Kidney epithelial cell (primary cell): ENCODE results near the gene MCU. TPM values are rescaled to one million over a fixed set of nuclear protein-coding genes. Genes with fewer than 3 reads are reported as not detected.

ENCODE experiments used
- DNase-seq: peaks from one replicate; pipeline ENCODE4 v3.0.0-alpha.2; 2010; ENCODE audit warnings: low read depth
- H3K27me3 ChIP-seq: 2 replicates; pipeline ENCODE4 v1.6.0; 2011; ENCODE audit warnings: low read length; ENCODE audit not compliant: control insufficient read depth, insufficient read depth
- H3K36me3 ChIP-seq: 2 replicates; pipeline ENCODE4 v1.5.1; 2011; ENCODE audit warnings: low read length; ENCODE audit not compliant: control insufficient read depth, insufficient read depth
- H3K4me3 ChIP-seq: 2 replicates; pipeline ENCODE4 v1.5.1; 2011; ENCODE audit warnings: low read depth, mild to moderate bottlenecking, control low read depth, low read length
- CTCF ChIP-seq: IDR thresholded peaks from 2 replicates; pipeline ENCODE4 v1.5.1; 2011; ENCODE audit warnings: mild to moderate bottlenecking, moderate library complexity, low read length, control low read depth, inconsistent platforms; ENCODE audit not compliant: insufficient read depth, poor library complexity, severe bottlenecking
- total RNA-seq: library from RNA; depleted of rRNA; stranded (reverse); fragments of >200 nt; gene quantifications from 2 replicates; pipeline ENCODE4 v1.2.3, GENCODE V29; 2015

Gene MCU
- total RNA-seq, 1 donor from 2014 or later: 15.4 TPM

GRCh38 chr10:72855129-72855528 lies 163.2 kb downstream of the MCU start:
- DNase-seq: no peak
- no peaks in the 10 kb centered on the region for H3K27me3 ChIP-seq
- no peak overlapping the region for H3K4me3 ChIP-seq
- no peak for TF ChIP-seq CTCF
- no peaks in the 10 kb centered on the region for H3K36me3 ChIP-seq

DNA sequence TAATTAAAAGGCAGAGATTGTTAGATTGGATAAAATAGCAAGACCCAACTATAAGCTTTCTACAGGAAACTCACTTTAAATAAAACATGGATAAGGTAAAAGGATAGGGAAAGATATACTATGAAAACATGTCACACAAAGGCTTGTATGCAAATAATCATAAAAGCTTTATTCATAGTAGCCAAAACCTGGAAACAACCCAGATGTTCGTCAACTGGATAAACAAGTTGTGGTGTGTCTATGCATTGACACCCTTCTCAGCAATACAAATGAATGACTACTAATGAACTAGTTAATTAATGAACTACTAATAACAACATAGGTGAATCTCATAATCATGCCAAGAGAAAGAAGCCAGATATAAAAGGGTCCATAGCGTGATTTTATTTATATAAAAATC lies 163.8 kb downstream of the MCU start:
- H3K27me3 ChIP-seq: no peaks in the 10 kb centered on the region
- H3K36me3 ChIP-seq: no peaks in the 10 kb centered on the region
- TF ChIP-seq CTCF: no peak
- DNase-seq: no peak
- no peak overlapping the region for H3K4me3 ChIP-seq

DNA sequence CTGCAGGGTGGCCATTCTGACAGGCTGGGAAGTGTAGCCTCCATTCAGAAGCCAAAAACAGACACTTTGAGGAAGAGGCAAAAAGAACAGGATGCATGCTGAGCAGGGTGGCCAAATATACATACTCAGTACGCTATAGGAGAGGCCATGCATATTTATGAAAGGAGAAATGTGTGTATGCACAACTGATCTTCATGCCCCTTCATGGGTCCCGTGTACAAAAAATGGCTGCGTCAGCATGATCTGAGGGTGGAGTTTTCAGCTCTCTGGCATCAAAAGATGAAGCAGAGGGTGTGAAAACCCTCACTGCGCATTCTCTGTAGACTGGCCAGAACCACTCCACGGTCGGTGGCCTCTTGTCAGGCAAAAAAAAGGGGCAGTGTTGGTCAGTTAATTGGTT lies 166.1 kb downstream of the MCU start:
- DNase-seq: no peak
- Histone ChIP-seq H3K36me3 (no peaks in the 10 kb centered on the region), H3K27me3 (no peaks in the 10 kb centered on the region), H3K4me3 (no peak overlapping the region)
- no peak for TF ChIP-seq CTCF

DNA sequence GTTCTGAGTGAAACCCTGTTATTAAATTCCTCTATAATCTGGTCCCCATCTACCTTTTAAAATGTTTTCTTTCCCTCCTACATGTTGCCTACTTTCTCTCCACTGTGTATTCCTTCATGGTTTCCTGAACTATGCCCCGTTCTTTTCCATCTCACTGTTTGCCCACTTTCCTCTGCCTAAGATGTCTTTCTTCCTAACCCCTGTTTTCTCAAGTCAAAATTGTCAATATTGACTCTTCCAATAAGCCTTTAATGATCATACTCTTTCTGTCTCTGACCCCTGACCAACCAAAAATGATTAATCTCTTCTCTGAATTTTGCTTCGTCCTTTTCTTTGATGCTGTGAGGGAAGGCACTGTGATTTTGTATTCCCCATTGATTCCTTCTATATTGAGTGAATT lies 171.0 kb downstream of the MCU start:
- Histone ChIP-seq H3K36me3 (no peaks in the 10 kb centered on the region), H3K27me3 (no peaks in the 10 kb centered on the region), H3K4me3 (no peak overlapping the region)
- no peak for DNase-seq
- TF ChIP-seq CTCF: no peak

DNA sequence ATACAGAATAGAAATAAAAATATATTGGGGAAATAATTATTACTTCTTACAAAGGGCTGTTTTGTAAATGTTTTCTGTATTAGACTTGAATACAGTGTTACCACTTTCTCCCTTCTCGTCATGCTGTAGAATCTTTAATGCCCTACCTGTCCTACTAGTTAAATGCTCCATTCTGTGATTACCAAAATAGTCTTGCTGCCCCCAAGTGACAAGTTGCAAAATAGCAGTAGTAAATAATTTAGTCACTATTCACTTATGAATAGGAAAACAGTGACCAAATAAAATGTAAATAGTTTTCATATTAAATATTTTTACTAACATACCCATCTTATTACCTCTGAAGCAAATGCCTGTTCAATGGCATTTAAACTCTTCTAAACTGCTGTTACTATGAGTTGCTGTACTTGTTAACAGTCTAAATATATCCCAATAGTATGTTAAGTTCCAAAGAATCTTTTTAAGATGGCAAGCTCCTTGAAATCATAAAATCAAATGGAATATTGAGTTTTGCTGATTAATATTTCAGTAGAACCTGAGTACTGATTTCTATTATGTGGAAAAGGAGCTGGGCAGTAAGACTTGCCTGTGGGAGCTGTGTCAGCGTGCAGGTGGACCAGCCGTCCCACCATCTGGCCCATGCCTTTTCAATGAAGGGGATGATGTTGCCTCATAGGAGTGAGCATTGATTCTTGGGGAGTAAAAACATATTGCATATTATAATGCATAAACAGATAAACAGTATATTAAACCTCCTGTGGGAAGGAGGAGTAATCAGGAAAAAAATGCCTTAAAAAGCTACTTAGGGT lies 183.5 kb downstream of the MCU start:
- DNase-seq: no peak
- Histone ChIP-seq H3K4me3 (no peak overlapping the region), H3K27me3 (no peaks in the 10 kb centered on the region), H3K36me3 (no peaks in the 10 kb centered on the region)
- peak; percentile 44 for TF ChIP-seq CTCF

DNA sequence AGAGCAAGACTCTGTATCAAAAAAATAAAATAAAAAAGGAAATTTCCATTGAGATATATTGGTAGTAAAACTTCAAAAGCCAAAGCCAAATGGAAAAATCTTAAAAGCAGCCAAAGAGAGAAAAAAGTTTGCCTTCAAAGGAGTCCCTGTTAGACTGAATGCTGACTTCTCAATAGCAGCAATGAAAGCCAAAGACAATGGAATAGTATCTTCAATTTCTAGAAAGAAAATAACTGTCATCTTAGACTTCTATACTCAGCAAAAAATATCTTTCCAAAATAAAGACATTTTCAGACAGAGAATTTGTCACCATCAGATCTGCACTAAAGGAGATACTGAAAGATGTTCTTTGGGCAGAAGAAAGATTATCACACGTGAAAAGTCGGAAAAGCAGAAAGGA lies 187.3 kb downstream of the MCU start:
- Histone ChIP-seq H3K4me3 (no peak overlapping the region), H3K27me3 (no peaks in the 10 kb centered on the region), H3K36me3 (no peaks in the 10 kb centered on the region)
- no peak for TF ChIP-seq CTCF
- DNase-seq: no peak
